Fibroblast of peridontal ligament (primary cell): ENCODE data around the gene EHD4.

Experiments used
- DNase-seq: peaks from one replicate; pipeline ENCODE4 v3.0.0-alpha.2; 2010; ENCODE audit errors: extremely low read depth

EHD4 gene

DNA sequence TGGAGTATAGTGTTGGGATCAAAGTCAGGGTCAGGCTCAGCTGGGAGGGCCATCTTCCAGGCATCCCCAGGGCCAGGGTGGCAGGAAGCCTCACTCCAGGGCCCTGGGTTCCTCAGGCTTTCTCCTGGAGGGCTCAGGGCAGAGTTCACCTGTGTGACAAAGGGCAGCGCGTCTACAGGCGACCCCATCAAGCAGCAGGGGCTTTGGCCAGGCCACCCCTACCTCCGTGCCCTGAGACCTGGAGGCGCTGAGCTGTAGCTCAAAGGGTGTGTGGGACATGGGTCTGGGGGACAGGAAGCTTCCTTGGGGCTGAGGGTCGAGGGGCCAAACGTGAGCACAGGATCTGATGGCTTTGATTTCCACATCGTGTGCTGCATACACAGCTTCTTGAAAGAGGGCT lies 91.3 kb downstream of the EHD4 start:
- DNase-seq = no peak

- no peak for DNase-seq
Measured at GRCh38 chr15:41880156-41880877, 92.0 kb downstream of the EHD4 start.

- DNase-seq = no peak
Measured at GRCh38 chr15:41879321-41879845, 93.0 kb downstream of the EHD4 start.

- no peak for DNase-seq
Measured at GRCh38 chr15:41878355-41878699, 94.0 kb downstream of the EHD4 start.

GRCh38 chr15:41877631-41878354 lies 94.6 kb downstream of the EHD4 start:
- no peak for DNase-seq

DNA sequence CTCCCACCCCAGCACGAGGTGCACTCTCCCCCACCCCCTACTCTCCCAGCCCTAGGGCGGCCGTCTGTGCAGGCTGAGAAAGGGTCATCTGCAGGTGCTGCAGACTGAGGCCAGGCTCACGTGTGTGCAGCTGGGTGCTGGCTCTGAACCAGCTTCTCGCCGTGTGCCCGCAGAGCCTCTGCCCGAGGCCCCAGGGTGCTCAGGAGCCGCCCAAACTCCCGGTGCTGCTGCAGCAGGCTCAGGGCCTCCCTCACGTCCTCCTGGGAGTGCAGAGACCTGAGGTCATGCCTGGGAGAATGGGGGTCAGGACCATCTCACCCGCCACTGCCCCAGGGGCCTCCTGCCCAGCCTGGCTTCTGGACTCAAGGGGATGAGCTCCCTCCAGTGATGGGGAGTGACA lies 95.7 kb downstream of the EHD4 start:
- DNase-seq = no peak

GRCh38 chr15:41876007-41876406 lies 96.3 kb downstream of the EHD4 start:
- no peak for DNase-seq

DNA sequence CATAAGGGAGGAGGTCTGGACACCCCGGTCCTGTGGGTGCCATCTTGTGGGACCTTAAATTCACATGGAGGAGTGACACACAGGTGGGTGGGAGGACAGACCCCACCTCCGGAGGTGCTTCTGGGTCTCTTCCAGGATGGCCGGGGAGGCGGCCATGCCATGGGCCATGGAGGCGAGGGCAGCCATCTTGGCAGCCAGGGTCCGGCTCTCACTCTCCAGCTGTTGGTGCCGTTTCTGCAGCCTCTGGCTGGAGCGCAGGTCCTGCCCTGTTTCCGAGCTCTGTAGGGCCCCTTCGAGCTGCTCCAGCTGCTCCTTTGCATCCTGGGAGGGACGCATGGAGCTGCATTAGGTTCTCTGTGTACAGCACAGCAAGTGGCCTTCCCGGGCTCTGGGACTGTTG lies 97.6 kb downstream of the EHD4 start:
- DNase-seq = no peak

DNA sequence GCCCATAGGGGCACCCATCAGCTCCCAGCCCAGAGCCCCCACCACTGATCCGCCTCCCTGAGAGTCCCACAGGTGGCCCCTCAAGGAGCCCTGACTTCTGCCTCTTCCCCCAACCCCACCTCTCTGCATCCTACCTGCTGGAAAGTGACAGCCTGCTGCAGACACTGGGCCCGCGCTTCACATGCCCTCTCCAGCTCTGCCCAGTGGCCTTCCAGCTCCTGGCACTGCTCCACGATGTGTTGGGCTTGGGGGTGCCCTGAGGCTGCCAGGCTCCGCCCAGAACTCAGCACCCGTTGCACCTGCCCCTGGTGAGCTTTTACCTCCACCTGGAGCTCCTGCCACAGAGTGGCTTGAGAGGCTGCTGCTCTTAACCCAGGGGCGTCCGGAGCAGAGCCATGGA lies 98.6 kb downstream of the EHD4 start:
- no peak for DNase-seq

- no peak for DNase-seq
Measured at GRCh38 chr15:41872166-41872747, 100.1 kb downstream of the EHD4 start.

DNA sequence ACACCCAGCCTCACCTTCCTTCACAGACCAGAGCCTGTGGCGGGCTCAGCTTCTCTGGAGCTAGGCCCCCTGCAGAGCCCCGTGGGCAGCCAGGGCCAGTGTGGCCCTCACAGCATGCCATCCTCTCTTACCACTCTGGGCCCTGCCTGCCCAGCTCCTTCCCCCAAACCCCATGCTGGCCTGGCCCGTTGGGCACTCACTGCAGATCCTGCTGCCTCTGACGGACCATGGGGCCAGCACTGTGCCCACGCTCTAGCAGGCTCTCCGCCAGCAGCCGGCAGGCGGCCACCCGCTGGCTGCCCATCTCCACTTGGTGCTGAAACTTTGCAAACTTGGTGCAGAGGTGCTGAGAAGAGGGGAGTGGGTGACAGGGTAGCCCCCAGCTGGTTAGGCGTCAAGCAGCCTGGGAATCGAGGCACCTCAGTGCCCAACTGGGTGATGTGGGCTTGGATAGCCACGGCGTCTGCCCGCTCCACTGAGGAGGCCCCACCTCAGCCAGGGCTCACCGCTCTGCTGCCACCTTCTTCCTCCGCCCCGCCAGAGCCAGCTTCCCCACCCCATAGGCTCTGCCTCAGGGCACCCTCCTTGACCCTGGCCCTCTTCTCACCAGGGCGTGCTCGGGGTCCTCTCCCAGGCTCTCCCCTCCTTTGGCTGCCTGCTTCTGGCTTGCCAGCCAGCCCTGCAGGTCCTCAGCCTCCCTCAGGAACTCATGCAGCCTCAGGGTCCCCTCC lies 101.0 kb downstream of the EHD4 start:
- no peak for DNase-seq

- peak; percentile 19 for DNase-seq
Measured at GRCh38 chr15:41870689-41871081, 101.7 kb downstream of the EHD4 start.

DNA sequence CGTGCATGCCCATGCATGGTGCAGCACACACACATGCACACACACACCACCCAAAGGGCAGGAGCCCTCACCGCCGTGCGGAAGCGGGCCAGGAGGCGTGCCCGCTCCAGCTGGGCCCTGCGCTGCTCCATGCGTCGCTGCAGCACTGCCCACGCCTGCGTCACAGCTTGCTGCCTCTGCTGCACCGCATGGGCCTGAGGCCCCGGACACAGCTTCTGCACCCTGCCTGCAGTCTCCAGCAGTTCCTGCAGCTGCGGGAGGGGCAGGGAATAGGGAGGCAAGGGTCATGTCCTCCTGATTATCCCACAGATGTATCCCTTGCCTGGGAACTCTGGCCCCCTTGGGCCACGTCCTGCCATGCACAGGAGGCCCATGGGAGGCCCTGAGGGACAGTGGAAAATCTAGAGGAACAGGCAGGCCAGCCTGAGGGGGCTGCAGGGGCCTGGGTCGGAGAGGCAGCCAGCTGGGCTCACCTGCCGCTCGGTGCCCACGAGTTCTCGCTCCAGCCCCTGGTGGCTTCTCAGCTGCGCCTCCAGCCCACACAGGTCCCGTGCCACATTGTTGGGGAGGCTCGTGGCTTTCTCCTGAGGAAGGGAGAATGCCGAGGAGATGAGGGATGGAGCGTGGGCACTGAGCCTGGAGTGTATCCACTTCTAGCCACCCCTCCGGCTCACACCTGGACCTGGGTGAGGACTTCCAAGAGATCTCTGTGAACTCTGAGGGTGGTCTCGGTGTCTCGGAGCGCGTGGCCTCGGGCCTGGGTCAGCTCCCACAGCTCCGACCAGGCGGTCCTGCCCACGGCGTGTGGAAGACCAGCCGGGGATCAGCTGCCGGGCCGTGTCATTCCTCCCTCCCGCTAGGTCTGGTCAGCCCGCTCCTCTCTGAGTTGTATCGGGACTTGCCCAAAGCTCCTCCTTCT lies 102.3 kb downstream of the EHD4 start:
- DNase-seq = no peak

- DNase-seq = no peak
Measured at GRCh38 chr15:41868321-41868720, 104.0 kb downstream of the EHD4 start.

DNA sequence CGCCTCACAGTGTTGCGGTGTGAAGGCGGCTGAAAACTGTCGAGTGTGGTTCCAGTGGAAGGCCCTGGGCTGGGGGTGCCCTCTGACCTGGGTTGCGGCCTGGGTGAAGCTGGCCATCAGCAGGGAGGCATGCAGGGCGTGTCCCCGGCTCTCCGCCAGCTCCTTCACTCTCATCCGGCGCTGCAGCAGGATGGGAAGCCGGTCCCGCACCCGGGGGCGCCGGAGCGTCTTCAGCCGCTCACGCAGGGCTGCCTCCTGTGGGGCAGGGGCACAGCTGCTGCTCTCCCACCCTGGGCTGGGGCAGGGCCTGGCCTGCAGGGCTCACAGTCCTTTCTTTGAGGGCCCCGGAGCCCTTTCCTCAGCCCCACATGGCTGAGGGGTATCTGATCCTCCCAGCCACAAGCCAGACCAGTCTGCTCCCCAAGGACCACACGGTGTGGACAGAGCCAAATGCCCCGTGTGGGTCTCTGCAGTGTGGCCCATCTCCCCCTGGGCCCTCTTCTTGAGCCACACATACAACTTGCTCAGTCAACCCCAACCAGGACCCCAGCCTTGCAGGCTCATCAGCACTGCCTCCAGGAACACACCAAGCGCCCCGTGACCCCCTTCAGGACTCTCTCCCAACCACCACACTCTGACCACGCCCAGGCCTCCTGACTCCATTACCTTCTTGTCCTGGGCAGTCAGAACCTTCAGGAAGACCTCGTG lies 105.3 kb downstream of the EHD4 start:
- DNase-seq = no peak

- no peak for DNase-seq
Measured at GRCh38 chr15:41866263-41866703, 106.1 kb downstream of the EHD4 start.

- DNase-seq = no peak
Measured at GRCh38 chr15:41865490-41866055, 106.8 kb downstream of the EHD4 start.

GRCh38 chr15:41862515-41863116 lies 109.7 kb downstream of the EHD4 start:
- no peak for DNase-seq

DNA sequence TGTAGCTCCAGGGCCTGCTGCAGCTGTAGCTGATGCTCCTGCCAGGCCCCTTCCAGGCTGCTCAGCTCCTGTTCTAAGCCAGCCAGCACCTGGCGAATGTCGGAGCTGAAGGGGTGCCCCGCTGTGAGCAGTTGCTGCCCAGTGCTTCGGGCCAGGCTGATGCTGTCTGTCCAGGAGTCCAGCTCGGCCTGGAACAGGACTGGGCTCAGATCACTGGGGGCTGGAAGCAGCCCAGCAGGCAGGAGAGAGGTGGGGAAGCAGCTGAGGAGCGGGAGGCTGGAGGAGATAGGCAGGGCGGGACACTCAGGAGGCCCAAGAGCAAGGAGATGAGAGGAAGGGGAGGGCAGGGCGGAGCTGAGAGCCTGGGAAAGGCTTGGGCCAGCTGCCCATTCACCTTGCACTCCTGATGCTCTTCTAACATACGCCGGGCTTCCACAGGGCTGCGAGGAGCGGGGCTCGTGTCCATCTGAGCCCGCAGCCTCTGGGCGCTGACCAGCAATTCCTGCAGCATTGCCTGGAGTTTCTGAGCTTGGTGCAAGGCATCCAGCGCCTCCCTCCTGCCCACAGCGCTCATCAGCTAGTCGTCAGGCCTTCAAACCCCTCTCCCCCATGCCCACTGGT lies 110.5 kb downstream of the EHD4 start:
- no peak for DNase-seq
